HG03066 (cell line): ENCODE data around the gene PCNX3.
"Not testable (repeated sequence)": the region's sequence is repeated elsewhere in the genome, so short reads cannot be mapped to it uniquely, and the experiment has no call there.

ENCODE experiments used
- ATAC-seq: cut with Tn5 transposase; IDR thresholded peaks from one replicate; pipeline ENCODE4 v1.9.1; 2021; ENCODE audit warnings: low read depth; ENCODE audit not compliant: unreplicated experiment

The PCNX3 gene

DNA sequence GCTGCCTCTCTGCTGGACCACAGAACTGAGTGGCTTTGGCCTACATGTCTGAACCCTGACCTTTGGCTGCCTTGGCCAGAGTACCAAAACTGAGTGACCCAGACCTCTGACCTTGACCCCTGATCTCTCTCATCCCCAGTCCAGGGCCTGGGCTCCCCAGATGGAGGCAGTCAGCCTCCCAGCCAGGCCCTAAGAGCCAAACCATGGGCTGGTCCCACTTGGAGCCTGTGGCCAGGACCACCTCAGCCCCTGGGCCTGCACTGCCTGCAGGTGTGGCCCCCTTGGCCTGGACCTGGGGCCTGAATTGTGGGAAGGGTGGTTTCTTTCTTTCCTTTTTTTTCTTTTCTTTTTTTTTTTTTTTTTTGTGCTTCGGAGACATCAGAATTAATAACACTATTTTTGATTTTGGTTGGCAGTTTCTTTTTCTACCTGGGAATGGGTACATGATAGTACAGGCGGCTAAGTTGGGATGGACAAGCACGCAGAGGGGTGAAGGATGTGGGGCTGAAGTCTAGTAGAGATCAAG lies 21.5 kb downstream of the PCNX3 start:
- ATAC-seq, result no peak

GRCh38 chr11:65637794-65638419 lies 22.3 kb downstream of the PCNX3 start, which contains the start of gene SIPA1:
SIPA1 (plus strand) TSS chr11:65638101; CDS start chr11:65640922, 2,821 bp downstream.
- peak; percentile 43 for ATAC-seq

GRCh38 chr11:65639228-65639597 lies 23.6 kb downstream of the PCNX3 start:
- ATAC-seq, result not testable (repeated sequence)

- no peak for ATAC-seq
These were observed 24.3 kb downstream of the PCNX3 start for GRCh38 chr11:65639623-65640482.

DNA sequence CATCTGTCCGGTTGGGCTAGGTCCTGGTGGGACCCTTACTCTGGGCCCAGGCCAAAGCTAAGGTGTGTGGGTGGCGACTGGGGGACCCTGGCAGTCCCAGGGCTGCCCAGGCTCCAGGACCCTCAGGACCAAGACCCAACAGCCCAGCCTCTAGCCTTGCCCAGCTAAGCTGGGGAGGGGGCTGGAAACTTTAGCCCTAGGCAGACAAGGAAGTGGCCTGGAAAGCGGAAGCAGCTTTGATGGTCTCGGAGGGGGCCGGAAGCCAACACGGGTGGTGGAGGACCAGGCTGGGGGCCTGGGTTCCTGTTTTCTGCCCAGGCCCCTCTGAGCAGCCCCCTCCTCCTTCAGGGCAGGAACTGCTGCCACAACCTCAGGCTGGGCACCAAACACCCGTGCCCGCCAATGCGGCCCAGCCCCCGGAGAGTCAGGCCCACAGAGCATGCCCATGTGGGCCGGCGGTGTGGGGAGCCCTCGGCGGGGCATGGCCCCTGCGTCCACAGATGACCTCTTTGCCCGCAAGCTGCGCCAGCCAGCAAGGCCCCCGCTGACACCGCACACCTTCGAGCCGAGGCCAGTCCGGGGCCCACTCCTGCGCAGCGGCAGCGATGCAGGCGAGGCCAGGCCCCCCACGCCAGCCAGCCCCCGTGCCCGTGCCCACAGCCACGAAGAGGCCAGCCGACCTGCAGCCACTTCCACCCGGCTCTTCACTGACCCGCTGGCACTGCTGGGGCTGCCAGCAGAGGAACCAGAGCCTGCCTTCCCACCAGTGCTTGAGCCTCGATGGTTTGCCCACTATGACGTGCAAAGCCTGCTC lies 25.1 kb downstream of the PCNX3 start:
- ATAC-seq, result no peak

DNA sequence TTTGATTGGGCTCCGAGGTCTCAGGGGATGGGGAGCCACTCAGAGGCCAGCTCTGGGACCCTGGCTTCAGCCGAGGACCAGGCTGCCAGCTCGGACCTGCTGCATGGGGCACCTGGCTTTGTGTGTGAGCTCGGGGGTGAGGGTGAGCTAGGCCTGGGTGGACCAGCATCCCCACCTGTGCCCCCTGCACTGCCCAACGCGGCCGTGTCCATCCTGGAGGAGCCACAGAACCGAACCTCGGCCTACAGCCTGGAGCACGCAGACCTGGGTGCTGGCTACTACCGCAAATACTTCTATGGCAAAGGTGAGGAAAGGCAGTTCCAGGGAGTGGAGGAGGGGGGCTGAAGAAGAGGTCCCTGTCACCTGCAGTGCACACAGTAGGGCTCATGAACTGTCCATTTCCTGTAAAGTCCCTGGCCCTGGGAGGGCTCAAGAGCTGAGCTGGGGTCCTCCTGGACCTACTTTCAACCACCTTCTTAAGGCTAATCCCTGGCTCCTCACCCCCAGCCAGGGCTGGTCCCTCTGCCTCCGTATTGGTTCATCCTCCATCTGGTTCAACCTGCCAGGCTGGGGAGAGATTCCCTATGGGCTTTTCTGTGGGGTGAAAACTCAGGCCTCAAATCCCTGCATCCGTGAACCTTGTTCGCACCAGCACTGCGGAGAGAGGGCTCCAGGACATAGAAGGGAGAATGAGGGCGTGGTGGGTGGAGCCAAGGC lies 25.9 kb downstream of the PCNX3 start:
- ATAC-seq, result no peak

DNA sequence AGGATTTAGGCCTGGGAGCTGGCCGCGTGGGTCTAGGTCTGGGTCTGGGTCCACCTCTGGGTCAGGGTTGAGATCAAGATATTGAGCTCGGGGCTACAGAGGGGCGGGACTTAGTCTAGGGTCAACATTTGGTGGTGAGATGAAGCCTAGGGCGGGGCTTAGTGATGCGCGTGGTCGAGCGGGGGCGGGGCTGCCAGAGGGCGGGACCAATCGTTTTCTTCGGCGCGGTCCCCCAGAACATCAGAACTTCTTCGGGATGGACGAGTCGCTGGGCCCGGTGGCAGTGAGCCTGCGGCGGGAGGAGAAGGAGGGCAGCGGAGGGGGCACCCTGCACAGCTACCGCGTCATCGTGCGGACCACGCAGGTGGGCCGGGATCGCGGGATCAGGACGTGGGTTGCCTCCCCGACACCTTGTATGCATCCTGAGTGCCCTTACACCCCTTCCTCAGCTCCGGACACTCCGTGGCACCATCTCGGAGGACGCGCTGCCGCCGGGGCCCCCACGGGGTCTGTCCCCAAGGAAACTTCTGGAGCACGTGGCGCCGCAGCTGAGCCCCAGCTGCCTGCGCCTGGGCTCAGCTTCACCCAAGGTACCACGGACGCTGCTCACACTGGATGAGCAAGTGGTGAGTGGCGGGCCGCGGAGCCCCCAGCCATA lies 26.6 kb downstream of the PCNX3 start:
- no peak for ATAC-seq

GRCh38 chr11:65643971-65644370 lies 28.4 kb downstream of the PCNX3 start:
- no peak for ATAC-seq

GRCh38 chr11:65644837-65645236 lies 29.3 kb downstream of the PCNX3 start:
- ATAC-seq, result no peak

DNA sequence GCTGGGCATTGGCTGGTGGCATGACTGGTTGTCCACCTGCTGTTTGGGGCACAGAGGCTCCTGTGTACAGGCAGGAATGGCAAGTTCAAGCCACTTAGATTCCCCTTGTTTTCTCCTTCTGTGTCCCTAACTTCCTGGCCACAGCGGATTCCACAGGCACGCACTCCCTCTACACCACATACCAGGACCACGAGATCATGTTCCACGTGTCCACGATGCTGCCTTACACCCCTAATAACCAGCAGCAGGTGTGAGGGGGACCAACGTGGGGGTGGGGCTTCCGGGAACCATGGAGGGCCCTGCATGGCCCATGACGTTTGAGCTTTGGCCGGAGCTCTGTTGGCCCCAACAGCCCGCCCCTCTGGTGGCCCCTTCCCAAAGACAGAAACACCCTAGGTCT lies 30.1 kb downstream of the PCNX3 start:
- ATAC-seq, result no peak

- no peak for ATAC-seq
These were observed 30.8 kb downstream of the PCNX3 start for GRCh38 chr11:65646288-65646957.

DNA sequence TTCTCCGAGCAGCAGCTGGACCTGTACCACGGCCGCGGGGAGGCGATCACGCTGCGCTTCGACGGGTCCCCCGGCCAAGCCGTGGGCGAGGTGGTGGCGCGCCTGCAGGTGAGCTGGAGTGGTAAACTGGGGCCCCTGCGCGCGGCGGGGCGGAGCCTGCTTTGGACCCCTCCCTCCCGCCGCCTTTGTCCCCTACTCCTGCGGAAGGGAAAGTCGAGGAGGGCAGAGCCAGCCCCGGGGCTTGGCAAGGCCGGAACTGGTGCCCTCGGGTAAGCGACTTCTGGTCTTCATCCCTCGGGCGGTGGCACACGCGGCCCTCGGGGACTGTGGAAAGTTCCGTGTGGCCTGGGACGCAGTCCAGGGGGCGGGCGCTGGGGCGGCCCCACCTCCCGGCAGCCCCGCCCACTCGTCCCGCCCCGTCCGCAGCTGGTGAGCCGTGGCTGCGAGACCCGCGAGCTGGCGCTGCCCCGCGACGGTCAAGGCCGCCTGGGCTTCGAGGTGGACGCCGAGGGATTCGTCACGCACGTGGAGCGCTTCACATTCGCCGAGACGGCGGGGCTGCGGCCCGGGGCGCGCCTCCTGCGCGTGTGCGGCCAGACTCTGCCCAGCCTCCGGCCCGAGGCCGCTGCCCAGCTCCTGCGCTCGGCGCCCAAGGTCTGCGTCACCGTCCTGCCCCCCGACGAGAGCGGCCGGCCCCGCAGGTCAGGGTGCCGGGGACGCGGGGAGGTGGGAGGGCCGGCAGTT lies 31.6 kb downstream of the PCNX3 start:
- no peak for ATAC-seq

DNA sequence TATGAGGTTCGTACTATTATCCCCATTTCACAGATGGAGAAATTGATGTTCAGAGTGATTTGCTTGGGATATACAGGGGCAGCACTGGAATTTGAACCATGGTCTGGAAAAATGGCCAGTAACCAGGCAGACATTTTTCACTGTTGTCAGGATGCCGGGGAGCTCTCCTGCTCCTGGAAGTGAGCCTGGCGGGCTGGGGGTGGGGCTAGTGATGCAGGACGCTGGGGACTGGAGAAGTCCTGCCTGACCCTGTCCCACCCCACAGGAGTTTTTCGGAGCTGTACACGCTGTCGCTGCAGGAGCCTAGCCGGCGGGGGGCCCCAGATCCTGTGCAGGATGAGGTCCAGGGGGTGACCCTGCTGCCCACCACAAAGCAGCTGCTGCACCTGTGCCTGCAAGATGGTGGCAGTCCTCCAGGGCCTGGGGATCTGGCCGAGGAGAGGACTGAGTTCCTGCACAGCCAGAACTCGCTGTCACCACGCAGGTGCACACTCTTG lies 33.5 kb downstream of the PCNX3 start:
- ATAC-seq, result no peak

DNA sequence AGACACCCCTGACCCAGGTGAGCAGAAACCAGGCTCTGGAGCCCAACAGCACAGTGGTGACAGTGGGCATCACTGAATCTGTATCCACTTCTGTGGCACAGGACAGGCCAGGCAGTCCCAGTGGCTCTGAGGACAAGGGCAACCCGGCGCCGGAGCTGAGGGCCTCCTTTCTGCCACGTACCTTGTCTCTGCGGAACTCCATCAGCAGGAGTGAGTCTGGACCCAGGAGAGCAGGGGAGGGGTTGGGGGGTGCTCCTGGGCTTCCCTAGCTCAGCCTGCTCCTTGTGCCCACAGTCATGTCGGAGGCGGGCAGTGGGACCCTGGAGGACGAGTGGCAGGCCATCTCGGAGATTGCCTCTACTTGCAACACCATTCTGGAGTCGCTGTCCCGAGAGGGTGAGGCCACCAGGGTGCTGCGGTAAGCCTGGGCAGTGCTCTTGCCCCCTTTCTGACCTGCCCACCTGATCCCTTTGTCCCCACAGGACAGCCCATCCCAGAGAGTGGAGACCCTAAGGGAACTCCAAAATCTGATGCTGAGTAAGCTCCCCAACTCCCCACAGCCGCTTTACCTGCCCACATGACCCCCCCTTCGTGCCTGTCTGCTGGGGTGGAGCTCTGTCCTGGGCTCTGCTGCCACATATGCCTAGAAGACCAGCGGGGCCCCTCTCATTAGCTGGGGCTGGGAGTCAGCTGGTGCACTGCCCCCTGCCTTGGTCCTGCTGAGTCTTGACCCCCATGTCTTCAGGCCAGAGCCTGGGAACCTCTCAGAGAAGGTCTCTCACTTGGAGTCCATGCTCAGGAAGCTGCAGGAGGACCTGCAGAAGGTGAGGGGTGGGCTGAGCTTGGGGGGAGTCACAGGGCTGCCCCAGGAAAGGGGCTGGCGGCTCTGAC lies 34.3 kb downstream of the PCNX3 start:
- ATAC-seq, result no peak

GRCh38 chr11:65650547-65651338 lies 35.2 kb downstream of the PCNX3 start:
- ATAC-seq, result no peak

GRCh38 chr11:65651339-65651588 lies 35.7 kb downstream of the PCNX3 start:
- no peak for ATAC-seq
